OCI-LY7 (cell line): ENCODE data around the gene NALCN. TPM values are rescaled to one million over a fixed set of nuclear protein-coding genes. Genes with fewer than 3 reads are reported as not detected.

Experiments used
- BruUV-seq: library from RNA; stranded (reverse); fragments of 400-500 nt; replicated peaks from 2 replicates; lab custom pipeline; 2021; lab: Mats Ljungman, UMichigan
- CTCF ChIA-PET: fragments of 300-600 bp; sonication (Branson Sonifier 250); formaldehyde crosslinking; loops from one replicate; lab custom pipeline; 2022; ENCODE audit warnings: antibody characterized with exemption; ENCODE audit not compliant: unreplicated experiment; lab: Charles Lee
- POLR2A ChIA-PET: fragments of 300-600 bp; sonication (Branson Sonifier 250); formaldehyde crosslinking; loops from one replicate; lab custom pipeline; 2022; ENCODE audit warnings: antibody characterized with exemption; lab: Charles Lee
- DNase-seq: peaks from one replicate; pipeline ENCODE4 v3.0.0-alpha.2; 2015; ENCODE audit warnings: low spot score
- H2AFZ ChIP-seq: fragments of 200-600 bp; sonication (generic), shearing (Covaris generic); 2 replicates; pipeline ENCODE4 v1.6.1; 2014; ENCODE audit warnings: mild to moderate bottlenecking, antibody characterized with exemption, low read length, moderate library complexity
- H3K27ac ChIP-seq: fragments of 200-600 bp; sonication (generic); 2 replicates; pipeline ENCODE4 v1.5.1; 2014; ENCODE audit warnings: mixed run types, low read depth, mild to moderate bottlenecking, moderate library complexity, low read length, inconsistent platforms; ENCODE audit not compliant: poor library complexity, severe bottlenecking
- H3K36me3 ChIP-seq: fragments of 200-600 bp; sonication (generic); 2 replicates; pipeline ENCODE4 v1.6.1; 2014; ENCODE audit warnings: mild to moderate bottlenecking, antibody characterized with exemption, low read length, moderate library complexity, mixed read lengths; ENCODE audit not compliant: insufficient read depth
- H3K4me1 ChIP-seq: fragments of 200-600 bp; sonication (generic); 2 replicates; pipeline ENCODE4 v1.5.1; 2014; ENCODE audit warnings: mild to moderate bottlenecking, low read length; ENCODE audit not compliant: insufficient read depth, poor library complexity, severe bottlenecking
- H3K4me2 ChIP-seq: fragments of 200-600 bp; sonication (generic); 2 replicates; pipeline ENCODE4 v1.6.1; 2014; ENCODE audit warnings: mild to moderate bottlenecking, low read length
- H3K4me3 ChIP-seq: fragments of 200-600 bp; sonication (generic); 2 replicates; pipeline ENCODE4 v1.5.1; 2014; ENCODE audit warnings: mild to moderate bottlenecking, low read depth, low read length; ENCODE audit not compliant: poor library complexity, severe bottlenecking
- H3K79me2 ChIP-seq: fragments of 200-600 bp; sonication (generic); 2 replicates; pipeline ENCODE4 v1.6.1; 2016; ENCODE audit warnings: low read depth, mild to moderate bottlenecking, low read length, moderate library complexity, mixed read lengths; ENCODE audit not compliant: insufficient read depth
- H3K9me2 ChIP-seq: fragments of 200-600 bp; sonication (generic); 2 replicates; pipeline ENCODE4 v1.6.1; 2016; ENCODE audit warnings: mild to moderate bottlenecking, low read length, mixed read lengths; ENCODE audit not compliant: insufficient read depth
- H3K9me3 ChIP-seq: fragments of 200-600 bp; sonication (generic); 2 replicates; pipeline ENCODE4 v1.6.1; 2014; ENCODE audit warnings: mild to moderate bottlenecking, mixed run types, low read length, mixed read lengths
- H4K20me1 ChIP-seq: fragments of 200-600 bp; sonication (generic); 2 replicates; pipeline ENCODE4 v1.6.1; 2014; ENCODE audit warnings: mild to moderate bottlenecking, antibody characterized with exemption, low read length, moderate library complexity, mixed read lengths; ENCODE audit not compliant: insufficient read depth
- EZH2phosphoT487 ChIP-seq: fragments of 200-600 bp; sonication (generic); IDR thresholded peaks from 2 replicates; pipeline ENCODE4 v1.6.1; 2018; ENCODE audit warnings: low read depth, borderline replicate concordance, mild to moderate bottlenecking, mixed run types, antibody characterized with exemption, low read length, moderate library complexity, mixed read lengths
- intact Hi-C: fragments of 100-400 bp; cut with micrococcal nuclease; formaldehyde crosslinking; loops from one replicate; pipeline ENCODE4 v1.10.0; 2022; ENCODE audit not compliant: unreplicated experiment
- total RNA-seq, 2 experiments: library from RNA; depleted of rRNA in 1 of 2; stranded (reverse); fragments of >200 nt in 1 of 2; shearing (Covaris generic) in 1 of 2; gene quantifications; 2 replicates each; pipeline ENCODE4 v1.2.3, GENCODE V29; 2014 to 2022
- TF ChIP-seq, protein P1 (sequence below): fragments of 200-600 bp; sonication (generic); conservative IDR thresholded peaks from 2 replicates; pipeline ENCODE4 v1.5.1; 2014; ENCODE audit warnings: mild to moderate bottlenecking, antibody characterized with exemption, low read length, moderate library complexity, mixed read lengths

Gene NALCN
- total RNA-seq, 2 experiments from 2014 or later, result not detected

DNA sequence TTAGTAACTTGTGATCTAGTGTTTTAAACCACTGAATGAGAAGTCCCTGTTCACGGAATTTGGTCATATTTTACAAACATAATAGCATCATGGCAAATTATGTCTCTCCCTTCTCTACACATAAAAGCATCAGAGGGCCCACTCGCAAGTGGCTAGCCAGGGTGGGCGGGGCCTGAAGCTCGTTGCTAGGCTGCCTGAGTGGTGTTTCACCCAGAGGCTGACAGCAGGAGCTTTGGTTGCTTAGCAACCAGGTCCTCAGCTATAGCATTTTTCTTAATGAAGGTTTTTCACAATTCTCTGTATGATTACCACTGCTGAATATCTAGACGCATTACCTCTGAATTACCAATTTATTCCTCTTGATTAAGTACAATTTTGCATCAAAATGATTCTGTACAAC, 126.5 kb downstream of the NALCN start:
- H2AFZ ChIP-seq, result no peak overlapping the region
- TF ChIP-seq EZH2phosphoT487, result no peak
- TF ChIP-seq, protein P1, sequence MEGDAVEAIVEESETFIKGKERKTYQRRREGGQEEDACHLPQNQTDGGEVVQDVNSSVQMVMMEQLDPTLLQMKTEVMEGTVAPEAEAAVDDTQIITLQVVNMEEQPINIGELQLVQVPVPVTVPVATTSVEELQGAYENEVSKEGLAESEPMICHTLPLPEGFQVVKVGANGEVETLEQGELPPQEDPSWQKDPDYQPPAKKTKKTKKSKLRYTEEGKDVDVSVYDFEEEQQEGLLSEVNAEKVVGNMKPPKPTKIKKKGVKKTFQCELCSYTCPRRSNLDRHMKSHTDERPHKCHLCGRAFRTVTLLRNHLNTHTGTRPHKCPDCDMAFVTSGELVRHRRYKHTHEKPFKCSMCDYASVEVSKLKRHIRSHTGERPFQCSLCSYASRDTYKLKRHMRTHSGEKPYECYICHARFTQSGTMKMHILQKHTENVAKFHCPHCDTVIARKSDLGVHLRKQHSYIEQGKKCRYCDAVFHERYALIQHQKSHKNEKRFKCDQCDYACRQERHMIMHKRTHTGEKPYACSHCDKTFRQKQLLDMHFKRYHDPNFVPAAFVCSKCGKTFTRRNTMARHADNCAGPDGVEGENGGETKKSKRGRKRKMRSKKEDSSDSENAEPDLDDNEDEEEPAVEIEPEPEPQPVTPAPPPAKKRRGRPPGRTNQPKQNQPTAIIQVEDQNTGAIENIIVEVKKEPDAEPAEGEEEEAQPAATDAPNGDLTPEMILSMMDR, result no peak
- intact Hi-C loops, result no loop called here
- DNase-seq, result peak; percentile 0
- no peaks in the 10 kb centered on the region for H4K20me1 ChIP-seq
- H3K36me3 ChIP-seq, result no peaks in the 10 kb centered on the region
- no peak overlapping the region for H3K4me2 ChIP-seq
- H3K4me1 ChIP-seq, result no peaks in the 10 kb centered on the region
- no peaks in the 10 kb centered on the region for H3K9me2 ChIP-seq
- H3K79me2 ChIP-seq, result no peaks in the 10 kb centered on the region
- H3K27ac ChIP-seq, result no peak overlapping the region
- H3K9me3 ChIP-seq, result no peaks in the 10 kb centered on the region
- POLR2A ChIA-PET, result no interaction called here
- CTCF ChIA-PET, result no interaction called here
- no peak overlapping the region for H3K4me3 ChIP-seq
- BruUV-seq, result no TSS peak

DNA sequence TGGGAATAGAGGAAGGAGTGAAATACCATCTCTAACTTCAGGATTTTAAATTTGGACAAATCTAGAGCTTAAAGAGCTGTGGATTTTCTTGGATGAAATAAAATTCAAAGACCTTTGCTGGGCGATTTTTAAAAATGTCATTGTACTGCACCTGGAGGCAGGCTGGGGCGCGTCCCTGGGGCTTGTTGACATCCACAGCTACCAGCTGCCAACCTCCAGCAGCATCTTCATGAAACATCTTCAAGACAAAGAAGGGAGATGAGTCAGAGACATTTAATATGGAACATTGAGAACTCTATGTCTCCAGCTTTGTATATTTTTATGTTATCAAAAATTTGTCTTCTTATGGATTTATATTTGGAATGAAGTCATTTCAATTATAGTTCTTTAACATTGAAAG, 132.5 kb downstream of the NALCN start:
- H3K9me2 ChIP-seq, result no peaks in the 10 kb centered on the region
- intact Hi-C loops, result no loop called here
- no peak overlapping the region for H3K4me2 ChIP-seq
- H3K4me1 ChIP-seq, result no peaks in the 10 kb centered on the region
- CTCF ChIA-PET, result no interaction called here
- H3K27ac ChIP-seq, result no peak overlapping the region
- no peaks in the 10 kb centered on the region for H3K79me2 ChIP-seq
- no peaks in the 10 kb centered on the region for H3K36me3 ChIP-seq
- TF ChIP-seq, protein P1, result no peak
- TF ChIP-seq EZH2phosphoT487, result no peak
- DNase-seq, result no peak
- no peaks in the 10 kb centered on the region for H3K9me3 ChIP-seq
- no peak overlapping the region for H3K4me3 ChIP-seq
- no peak overlapping the region for H2AFZ ChIP-seq
- POLR2A ChIA-PET, result no interaction called here
- no peaks in the 10 kb centered on the region for H4K20me1 ChIP-seq
- no TSS peak for BruUV-seq

DNA sequence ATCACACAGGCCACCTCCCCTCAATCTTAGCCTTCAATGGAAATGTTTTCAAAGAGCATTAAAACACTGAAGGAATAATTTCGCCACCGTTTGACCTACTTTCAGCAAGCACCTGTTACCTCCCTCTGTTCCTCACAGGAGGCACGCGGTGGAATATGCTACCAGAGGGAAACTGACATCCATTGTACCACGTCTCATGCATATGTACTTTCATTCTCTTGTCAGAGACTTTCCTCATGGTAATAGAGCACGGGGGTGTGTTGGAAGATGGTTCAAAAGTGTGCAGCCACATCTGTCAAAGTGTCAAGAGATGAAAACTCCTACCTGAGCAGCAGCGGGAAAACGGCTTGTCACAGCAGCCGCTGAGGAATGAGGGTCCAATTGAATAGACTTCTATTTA, 143.4 kb downstream of the NALCN start:
- H4K20me1 ChIP-seq, result no peaks in the 10 kb centered on the region
- DNase-seq, result no peak
- intact Hi-C loops, result no loop called here
- H3K4me3 ChIP-seq, result no peak overlapping the region
- H3K4me1 ChIP-seq, result no peaks in the 10 kb centered on the region
- H3K79me2 ChIP-seq, result no peaks in the 10 kb centered on the region
- ChIA-PET POLR2A (no interaction called here), CTCF (no interaction called here)
- no TSS peak for BruUV-seq
- H3K9me3 ChIP-seq, result no peaks in the 10 kb centered on the region
- no peak overlapping the region for H3K27ac ChIP-seq
- H2AFZ ChIP-seq, result no peak overlapping the region
- TF ChIP-seq EZH2phosphoT487, result no peak
- TF ChIP-seq, protein P1, result no peak
- H3K9me2 ChIP-seq, result no peaks in the 10 kb centered on the region
- H3K4me2 ChIP-seq, result no peak overlapping the region
- no peaks in the 10 kb centered on the region for H3K36me3 ChIP-seq
